Tongue (tissue), 2 donors: ENCODE data around the gene ZHX3. TPM values are rescaled to one million over a fixed set of nuclear protein-coding genes. Genes with fewer than 3 reads are reported as not detected.
A peak's percentile ranks its signal among the peaks of the same experiment; 100 is the strongest.
"Not testable (repeated sequence)": the region's sequence is repeated elsewhere in the genome, so short reads cannot be mapped to it uniquely, and the experiment has no call there.

Source experiments
- DNase-seq: peaks from one replicate; pipeline ENCODE4 v3.0.0-alpha.2; 2015
- total RNA-seq: library from RNA; depleted of rRNA; stranded (reverse); fragments of >200 nt; gene quantifications from one replicate; pipeline ENCODE4 v1.2.3, GENCODE V29; 2014

The ZHX3 gene
- total RNA-seq, 1 donor from 2014 or later, result 18.1 TPM

- DNase-seq, result no peak
Observed at GRCh38 chr20:41331731-41332130, 14.2 kb upstream of the ZHX3 start.

- DNase-seq, result no peak
Observed at GRCh38 chr20:41330941-41331340, 13.4 kb upstream of the ZHX3 start.

GRCh38 chr20:41330343-41330720, 12.8 kb upstream of the ZHX3 start:
- DNase-seq, result no peak

GRCh38 chr20:41329435-41330342, 12.2 kb upstream of the ZHX3 start:
- peak; percentile 56 for DNase-seq

- no peak for DNase-seq
Observed at GRCh38 chr20:41327178-41327577, 9.6 kb upstream of the ZHX3 start.

GRCh38 chr20:41320976-41321375, 3.4 kb upstream of the ZHX3 start:
- no peak for DNase-seq

- DNase-seq, result no peak
Observed at GRCh38 chr20:41320441-41320840, 2.9 kb upstream of the ZHX3 start.

- DNase-seq, result no peak
Observed at GRCh38 chr20:41318271-41318649, 729 bp upstream of the ZHX3 start.

GRCh38 chr20:41316602-41317545, 657 bp downstream of the ZHX3 start:
- peak; percentile 81 for DNase-seq

- no peak for DNase-seq
Observed at GRCh38 chr20:41316051-41316450, 1.5 kb downstream of the ZHX3 start.

GRCh38 chr20:41314386-41314785, 3.1 kb downstream of the ZHX3 start:
- DNase-seq, result no peak

GRCh38 chr20:41312009-41312408, 5.5 kb downstream of the ZHX3 start:
- not testable (repeated sequence) for DNase-seq

GRCh38 chr20:41309817-41310216, 7.7 kb downstream of the ZHX3 start:
- DNase-seq, result no peak

GRCh38 chr20:41308726-41309413, 8.7 kb downstream of the ZHX3 start:
- no peak for DNase-seq

- DNase-seq, result no peak
Observed at GRCh38 chr20:41308290-41308711, 9.2 kb downstream of the ZHX3 start.

GRCh38 chr20:41307021-41307420, 10.5 kb downstream of the ZHX3 start:
- DNase-seq, result no peak

GRCh38 chr20:41306061-41306727, 11.3 kb downstream of the ZHX3 start:
- DNase-seq, result no peak

GRCh38 chr20:41304424-41305079, 13.0 kb downstream of the ZHX3 start:
- DNase-seq, result no peak

- no peak for DNase-seq
Observed at GRCh38 chr20:41304002-41304401, 13.5 kb downstream of the ZHX3 start.

GRCh38 chr20:41300886-41301285, 16.6 kb downstream of the ZHX3 start:
- DNase-seq, result no peak

GRCh38 chr20:41300383-41300782, 17.1 kb downstream of the ZHX3 start:
- no peak for DNase-seq
